ENCODE results near the gene NOB1.
"Not testable (repeated sequence)": the region's sequence is repeated elsewhere in the genome, so short reads cannot be mapped to it uniquely, and the experiment has no call there.

Gene NOB1

DNA sequence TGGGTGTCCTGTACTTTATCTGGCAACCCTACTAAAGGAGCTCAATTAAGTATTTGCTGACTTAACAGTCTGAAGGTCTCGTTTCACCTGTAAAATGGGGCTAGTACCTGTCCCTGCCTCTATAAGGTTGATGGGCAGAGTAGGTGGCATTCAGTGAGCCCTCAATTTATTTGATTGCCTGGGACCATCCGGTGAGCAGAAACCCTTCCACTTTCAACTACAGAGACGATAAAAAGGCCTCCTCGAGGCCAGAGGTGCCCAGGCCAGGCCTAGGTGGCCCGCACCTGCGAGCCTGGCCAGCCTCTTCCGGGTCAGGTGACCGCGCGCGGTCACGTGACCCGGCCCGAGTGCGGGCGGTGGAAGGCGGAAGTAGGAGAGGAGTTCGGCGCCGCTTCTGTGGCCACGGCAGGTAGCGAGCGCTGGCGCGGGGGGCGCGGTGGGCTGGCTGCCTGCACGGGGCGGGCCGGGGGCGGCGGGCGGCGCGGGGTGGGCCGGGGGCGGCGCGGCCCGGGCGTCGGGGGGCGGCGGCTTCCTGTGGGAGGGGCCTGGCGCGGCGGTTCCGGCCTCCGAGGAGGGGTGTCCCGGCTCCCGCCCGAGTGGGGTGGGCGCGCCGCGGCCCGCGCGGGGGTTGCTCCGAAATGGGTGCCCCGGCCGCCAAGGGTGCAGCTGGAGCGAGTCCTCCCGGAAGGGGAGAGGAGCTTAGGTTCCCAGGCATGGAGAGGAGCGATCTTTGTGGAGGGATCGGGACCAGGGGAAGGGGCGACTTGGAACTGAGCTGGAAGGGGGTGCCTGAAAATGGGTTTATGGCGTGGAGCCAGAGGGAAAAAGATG, 7.5 kb upstream of the NOB1 start, which contains the start of gene WWP2:
Gene WWP2 (plus strand): TSS at position 350 of the 831 bp plus-strand sequence. CDS start 24,679 bp downstream, outside the sequence.
- no peak for DNase-seq (ENCODE audit: low read depth, low spot score)

DNA sequence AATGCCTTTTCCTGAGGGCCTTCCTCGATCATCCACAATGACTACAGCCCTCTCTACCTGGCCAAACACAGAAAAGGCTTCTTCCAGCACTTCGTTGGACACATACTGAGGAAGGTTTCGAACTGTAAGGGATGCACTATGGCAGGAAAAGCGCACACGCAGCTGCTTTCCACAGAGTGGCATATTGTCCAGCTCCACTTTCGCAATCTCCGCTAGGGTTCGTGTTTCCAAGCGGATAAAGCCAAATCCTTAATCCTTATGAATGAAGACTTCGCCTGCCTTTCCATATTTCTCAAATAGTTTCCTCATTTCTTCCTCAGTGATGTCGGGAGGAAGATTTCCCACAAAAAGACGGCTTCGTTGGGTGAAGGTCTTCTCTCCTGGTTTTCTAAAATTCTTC, 2.6 kb upstream of the NOB1 start:
- not testable (repeated sequence) for DNase-seq (ENCODE audit: low read depth, low spot score)

DNA sequence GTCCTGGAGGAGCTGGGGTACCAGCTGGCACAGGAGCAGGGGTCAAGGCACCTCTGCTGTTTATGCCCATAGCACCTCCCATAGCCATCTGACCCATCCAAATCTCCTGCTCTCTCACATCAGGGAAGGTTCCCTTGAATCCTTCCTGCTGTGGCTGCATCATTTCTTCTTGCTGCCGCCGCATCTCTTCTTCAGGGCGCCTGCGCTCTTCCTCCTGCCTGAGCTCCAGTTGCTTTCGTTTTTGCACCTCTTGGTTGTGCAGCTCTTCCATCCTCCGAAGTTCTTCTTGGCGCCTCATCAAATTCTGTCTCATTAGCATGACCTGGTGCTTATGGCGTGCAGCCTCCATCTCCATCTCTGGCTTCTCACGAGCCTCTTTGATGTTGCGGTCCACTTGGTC, 2.0 kb upstream of the NOB1 start:
- no peak for DNase-seq (ENCODE audit: low read depth, low spot score)

DNA sequence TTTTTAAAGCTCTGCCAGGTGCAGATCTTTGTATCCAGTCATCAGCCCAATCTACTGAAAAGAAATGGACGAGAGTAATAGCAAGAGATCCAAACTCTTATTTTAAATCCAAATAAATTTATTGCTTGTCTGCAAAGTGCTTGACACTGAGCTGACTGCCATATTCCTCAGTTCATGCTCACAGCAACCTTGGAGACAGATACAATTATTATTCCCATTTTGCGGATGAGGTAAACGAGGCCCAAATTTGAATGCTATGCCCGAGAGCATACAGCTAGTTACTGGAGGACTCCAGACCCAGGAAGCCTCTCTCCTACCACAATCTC, 620 bp downstream of the NOB1 start:
- no peak for DNase-seq (ENCODE audit: low read depth, low spot score)

DNA sequence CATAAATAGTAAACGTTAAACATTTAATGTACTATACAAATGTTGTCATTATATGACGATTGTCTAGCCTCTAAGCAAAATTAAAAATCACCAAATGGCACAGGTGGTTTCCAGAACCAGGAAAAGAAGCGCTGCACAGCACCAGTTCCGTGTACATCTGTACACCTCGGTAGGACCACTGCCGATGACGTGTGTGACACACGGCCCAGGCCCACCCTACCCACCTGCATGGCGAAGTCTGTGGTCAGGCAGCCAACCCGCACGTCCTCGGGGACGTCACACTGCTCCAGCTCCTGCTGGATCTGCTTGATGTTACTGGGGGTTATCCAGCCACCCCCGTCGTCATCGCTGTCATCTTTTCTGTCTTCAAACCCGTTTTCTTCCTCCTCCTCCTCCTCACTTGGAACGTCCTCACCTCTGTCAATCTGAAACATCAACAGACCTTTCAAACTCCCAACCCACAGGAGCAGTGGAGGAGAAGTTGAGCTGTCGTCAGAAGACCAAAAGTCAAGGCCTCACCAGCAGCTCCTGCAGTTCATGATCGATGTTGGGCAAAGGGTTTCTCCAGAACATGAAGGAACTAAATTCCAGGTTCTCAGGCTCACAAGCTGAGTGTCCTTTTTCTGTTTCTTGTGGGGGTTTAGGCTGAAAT, 5.9 kb downstream of the NOB1 start:
- no peak for DNase-seq (ENCODE audit: low read depth, low spot score)

DNA sequence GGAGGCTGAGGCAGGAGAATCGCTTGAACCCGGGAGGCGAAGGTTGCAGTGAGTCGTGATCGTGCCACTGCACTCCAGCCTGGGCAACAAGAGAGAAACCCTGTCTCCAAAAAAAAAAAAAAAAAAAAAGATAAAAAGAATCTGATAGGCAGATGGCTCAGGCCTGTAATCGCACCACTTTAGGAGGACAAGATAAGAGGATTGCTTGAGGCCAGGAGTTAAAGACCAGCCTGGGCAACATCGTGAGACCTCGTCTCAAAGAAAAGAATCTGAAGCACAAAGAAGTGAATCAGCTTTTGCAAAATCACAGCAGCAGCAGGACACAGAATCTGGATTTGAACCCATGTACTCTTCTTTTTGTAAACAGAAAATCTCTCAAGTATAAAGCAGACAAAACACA, 7.6 kb downstream of the NOB1 start:
- no peak for DNase-seq (ENCODE audit: low read depth, low spot score)

DNA sequence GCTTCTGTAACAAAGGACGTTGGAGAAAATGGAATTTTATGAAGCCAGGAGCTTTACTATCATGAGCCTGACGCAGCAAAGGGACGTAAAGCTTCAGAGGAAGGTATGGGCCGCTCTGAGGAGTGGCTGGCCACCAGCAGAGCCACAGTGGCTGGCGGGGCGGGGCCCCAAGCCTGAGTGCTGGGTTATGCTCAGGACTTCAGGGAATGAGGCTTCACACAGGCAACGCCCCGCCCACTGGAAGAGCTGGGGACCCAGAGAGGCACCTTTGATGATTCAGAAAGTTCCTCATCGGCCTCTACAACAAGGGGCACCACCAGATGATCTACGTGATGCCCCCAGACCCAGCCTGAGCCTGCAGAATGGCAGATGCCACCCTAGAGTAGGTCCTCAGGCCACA, 8.8 kb downstream of the NOB1 start:
- DNase-seq (ENCODE audit: low read depth, low spot score), result no peak

DNA sequence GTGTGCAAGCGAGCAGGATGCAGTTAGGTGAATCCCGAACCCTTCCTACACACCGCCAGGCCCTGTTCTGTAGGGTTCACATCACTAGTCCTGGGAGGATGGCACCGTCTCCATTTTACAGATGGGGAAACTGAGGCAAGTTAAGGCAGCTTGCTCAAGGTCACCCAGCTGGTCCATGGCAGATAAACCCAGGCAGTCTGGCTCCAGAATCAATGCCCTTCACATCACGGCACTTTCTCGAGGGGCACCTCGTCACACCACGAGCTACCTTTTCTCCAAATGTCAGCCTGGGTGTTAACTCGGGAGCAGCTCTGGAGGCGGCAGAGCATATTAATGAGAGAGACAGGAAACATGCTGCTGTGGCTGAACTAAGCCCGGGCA, 9.5 kb downstream of the NOB1 start:
- no peak for DNase-seq (ENCODE audit: low read depth, low spot score)

DNA sequence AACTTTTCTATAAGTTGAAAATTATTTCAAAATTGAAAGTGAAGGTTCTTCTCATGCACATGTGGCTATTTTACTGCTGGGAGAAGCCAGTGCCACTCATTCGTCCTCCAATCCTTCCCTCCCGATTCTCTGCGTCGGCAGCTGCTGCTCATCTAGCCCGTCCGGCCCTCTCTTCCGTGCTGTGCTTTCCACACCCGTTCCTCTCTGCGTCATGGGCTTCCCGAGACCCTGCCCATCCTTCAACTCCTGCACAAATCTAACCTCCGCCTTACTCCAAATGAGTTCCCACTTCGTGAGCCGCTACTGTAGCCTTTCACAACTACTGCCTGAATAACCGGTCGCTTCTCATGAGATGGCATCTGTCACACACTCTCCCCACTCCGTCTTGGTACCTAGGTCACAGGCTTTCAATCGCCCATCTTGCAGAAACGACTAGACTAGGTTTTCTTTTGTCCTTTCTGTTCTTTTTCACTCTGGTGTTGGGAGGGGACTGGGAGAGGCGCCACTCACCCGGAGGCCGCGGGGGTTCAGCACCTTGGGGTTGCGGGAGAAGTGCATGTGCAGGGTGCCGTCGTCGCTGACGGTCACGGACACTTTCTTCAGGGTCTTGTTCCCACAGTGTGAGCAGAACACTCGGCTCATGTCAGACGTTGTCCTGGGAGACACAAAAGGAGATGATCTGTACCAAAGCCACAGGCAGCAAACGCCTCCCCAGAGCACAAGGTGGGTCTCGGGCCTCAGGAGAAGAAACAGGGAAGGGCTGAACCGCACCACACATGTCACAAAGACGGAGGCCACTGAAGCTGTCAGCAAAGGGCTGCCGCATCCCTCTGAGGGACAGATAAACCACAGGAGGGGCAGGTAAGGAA, 10.1 kb downstream of the NOB1 start:
- no peak for DNase-seq (ENCODE audit: low read depth, low spot score)

DNA sequence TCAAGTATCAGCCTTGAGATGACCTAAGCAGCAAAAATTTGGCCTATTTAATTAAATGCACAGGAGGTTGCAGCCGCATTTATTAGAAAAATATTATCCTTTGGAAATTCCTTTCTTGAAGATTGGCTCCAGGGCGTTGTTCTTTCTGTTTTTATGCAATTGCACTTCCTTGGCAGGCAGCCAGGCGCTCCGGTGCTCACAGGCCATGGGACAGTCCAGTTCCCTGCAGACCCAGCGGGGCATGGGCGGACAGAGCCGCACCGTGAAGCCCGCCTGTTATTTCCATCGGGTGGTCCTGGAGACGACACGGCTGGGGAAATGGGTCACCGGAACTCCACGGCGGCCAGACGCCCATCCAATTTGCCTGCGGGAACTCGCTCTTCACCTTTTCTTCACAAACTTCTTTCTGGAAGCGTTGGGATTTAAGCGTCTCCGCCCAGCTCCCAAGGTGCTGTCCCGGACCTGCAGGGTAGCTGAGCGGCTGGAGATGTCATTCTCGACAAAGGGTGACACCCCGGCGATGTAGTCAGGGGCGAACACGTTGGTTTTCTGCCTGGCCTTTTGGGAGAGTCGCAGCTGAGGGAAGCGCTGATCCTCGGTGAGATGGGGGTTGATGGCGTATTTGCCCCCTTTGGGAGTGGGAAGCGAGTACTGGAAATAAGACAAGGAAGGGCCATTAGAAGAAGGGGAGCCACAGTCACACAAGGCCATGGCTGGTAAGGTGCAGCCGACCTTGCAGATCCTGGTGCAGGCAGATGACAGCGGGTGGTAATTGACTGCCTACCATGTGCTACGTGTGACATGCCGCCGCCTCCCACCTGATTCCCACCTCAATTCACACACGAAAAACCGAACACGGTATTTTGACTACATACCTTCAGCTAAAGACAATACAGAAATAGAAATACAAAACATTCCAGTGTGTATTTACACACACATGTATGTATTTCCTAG, 12.5 kb downstream of the NOB1 start:
- DNase-seq (ENCODE audit: low read depth, low spot score), result no peak

DNA sequence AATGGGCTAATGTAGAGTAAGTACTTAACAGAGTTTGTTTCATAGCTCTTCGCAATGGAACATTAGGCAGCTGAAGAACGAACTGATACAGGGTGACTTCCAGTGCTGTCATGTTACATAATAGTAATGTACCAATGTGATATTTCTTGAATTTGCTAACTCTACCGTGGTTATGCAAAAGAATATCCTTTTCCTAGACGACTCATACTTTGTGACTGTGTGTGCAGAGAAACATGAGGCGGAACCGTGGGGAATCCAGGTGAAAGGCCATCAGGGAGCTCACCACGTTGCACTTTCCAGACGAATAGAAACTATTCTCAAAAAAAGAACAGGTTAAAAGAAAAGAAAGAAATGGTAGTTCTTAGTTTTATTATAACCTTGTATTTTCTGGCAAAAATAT, 13.2 kb downstream of the NOB1 start:
- no peak for DNase-seq (ENCODE audit: low read depth, low spot score)

DNA sequence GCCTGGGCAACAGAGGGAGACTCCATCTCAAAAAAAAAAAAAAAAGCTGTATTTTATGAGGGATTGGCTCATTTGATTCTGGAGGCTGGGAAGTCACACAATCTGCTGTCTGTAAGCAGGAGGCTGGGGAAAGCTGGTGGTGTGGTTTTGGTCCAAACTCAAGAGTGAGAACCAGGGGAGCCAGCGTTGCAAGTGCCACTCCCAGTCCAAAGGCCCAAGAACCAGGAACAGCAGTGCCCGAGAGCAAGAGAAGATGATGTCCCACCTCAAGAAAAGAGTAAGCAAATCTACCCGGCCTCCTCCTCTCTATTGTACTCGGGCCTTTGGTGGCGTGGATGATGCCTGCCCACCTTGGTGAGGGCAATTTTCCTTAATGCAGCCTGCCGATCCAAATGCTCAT, 22.6 kb downstream of the NOB1 start:
- DNase-seq (ENCODE audit: low read depth, low spot score), result no peak

DNA sequence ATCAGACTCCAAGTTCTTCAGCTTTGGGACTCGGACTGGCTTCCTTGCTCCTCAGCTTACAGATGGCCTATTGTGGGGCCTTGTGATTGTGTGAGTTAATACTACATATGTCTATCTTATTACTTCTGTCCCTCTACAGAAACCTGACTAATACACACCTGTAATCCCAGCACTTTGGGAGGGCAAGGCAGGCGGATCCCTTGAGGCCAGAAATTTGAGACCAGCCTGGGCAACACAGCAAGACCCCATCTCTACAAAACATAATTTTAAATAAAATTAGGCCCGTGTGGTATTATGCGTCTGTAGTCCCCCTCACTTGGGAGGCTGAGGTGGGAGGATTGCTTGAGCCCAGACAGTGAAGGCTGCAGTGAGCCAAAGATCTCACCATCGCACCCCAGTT, 23.4 kb downstream of the NOB1 start:
- not testable (repeated sequence) for DNase-seq (ENCODE audit: low read depth, low spot score)

DNA sequence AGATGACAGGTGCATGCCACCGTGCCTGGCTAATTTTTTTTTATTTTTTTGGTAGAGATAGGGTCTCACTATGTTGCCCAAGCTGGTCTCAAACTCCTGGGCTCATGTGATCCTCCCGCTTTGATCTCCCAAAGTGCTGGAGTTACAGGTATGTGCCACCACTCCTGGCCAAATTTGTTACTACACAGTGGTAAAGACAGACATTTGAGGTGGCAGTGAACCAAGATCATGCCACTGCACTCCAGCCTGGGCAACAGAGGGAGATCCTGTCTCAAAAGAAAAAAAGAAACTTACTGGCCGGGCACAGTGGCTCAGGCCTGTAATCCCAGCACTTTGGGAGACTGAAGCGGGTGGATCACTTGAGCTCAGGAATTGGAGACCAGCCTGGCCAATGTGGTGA, 25.7 kb downstream of the NOB1 start:
- DNase-seq (ENCODE audit: low read depth, low spot score), result not testable (repeated sequence)

DNA sequence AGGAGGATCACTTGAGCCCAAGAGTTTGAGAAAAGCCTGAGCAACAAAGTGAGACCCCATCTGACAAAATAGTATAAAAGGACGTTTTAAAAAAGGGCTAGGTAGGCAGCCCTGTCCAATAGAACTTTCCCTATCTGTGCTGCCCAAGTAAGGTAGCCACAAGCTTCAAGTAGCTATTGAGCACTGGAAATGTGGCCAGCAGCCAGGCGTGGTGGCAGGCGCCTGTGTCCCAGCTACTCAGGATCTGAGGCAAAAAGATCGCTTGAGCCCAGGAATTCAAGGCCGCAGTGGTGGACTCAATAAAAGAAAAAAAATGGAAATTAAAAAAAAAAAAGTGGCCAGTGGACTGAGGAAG, 26.8 kb downstream of the NOB1 start:
- DNase-seq (ENCODE audit: low read depth, low spot score), result no peak

DNA sequence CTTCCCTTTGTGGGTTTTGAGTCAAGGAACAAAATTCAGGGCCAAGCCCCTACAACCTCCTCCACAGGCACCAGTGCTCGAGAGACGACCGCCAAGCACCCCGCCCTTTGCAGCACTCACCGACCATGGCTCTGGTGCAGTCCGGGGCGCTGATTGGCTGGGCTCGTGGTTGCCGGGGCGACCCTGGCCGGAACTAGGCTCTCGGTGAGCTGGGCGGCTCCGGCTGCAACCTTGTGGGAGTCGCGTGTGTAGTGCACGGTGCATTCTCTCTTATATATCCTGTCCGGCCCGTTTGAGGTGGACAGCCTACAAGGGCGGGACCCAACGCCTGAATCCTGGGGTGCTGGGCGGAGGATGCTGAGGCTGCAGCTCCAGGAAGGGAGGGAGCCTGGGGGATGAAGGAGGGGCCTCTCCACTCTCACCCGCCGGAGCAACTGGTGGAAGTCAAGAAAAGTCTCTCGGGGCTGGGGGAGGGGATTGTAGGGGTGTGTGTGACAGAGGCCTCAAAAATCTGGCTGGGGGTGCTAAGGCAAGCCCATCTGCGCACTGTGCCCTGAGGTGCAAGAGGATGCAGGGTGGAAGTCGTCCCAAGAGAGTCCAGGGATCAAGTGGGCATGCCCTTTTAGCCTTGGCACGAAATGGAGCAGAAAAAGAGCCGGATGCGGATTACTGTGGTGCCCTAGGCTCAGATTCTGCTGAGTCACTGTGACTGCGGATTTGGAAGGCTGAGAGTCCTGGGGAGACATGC, 28.2 kb downstream of the NOB1 start, which contains the start of gene NQO1:
Gene NQO1 (minus strand): TSS at position 248 of the 748 bp plus-strand sequence. CDS start 121 bp downstream, at position 127.
- peak; percentile 94 for DNase-seq (ENCODE audit: low read depth, low spot score)

DNA sequence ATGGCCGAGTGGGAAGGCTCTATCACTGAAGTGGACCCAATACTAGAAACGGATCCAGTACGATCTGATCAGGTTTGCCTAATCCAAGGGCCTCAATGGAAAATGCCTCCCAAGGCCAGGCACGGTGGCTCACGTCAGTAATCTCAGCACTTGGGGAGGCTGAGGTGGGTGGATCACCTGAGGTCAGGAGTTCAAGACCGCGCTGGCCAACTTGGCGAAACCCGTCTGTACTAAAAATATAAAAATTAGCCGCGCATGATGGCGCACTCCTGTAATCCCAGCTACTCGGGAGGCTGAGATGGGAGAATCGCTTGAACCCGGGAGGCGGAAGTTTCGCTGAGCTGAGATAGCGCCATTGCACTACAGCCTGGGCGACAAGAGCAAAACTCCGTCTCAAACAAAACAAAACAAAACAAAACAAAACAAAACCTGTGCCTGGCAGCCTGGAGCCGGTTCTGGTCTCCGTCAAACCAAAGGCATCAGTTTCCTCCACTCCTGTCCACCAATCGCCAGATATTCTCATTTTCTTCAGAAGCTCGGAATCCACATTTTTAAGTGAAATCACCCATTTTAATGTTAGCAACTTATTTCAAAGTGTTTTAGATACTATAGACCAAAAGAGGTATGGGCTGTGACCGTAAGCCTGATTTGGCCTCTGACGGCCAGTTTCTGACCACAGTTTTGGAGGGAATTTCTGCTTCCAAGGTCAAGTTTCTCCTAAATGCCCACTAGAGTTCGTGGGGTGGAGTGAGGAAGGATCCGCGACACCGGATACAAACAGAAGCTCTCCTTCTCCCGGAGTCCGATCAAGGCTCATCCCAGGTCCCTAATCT, 29.0 kb downstream of the NOB1 start:
- no peak for DNase-seq (ENCODE audit: low read depth, low spot score)

DNA sequence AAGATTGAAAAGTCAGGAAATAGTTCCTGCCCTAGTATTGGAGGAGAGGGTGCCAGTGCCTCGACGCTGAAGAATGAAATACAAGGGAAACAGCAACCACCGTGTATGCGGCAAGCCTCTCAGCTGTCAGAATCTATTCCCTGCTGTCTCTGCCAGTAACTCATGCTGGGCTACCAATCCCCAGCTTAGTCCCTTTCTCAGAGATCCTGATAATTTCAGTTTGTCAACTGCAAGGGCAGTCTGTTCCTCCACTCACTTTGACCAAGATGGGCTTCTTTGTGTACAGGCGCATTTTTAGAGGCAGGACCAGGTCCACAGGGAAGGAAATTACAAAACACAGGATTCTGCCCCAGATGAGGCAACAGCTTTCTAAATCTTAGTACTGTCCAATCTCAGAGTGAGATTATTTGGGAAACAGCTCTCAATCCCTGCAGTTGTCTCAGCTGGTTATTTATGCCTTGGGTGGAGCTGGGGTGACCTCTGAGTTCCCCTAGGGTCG, 29.7 kb downstream of the NOB1 start:
- DNase-seq (ENCODE audit: low read depth, low spot score), result no peak

DNA sequence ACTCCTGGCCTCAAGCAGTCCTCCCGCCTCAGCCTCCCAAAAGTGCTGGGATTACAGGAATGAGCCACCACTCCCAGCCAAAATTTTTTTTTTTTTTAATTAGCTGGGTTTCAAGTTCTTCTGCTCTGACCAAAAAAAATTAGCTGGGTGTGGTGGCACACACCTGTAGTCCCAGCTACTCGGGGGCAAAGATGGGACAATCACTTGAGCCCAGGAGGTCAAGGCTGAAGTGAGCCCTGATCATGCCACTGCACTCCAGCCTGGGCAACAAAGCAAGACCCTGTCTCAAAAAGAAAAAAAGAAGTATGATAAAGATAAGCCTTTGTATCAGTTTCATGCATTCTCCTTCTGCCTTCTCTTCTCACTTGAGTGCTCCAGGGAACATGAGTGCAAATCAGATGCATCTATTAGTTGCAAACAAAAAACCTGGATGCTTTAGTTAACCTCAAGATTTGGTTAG, 30.3 kb downstream of the NOB1 start:
- no peak for DNase-seq (ENCODE audit: low read depth, low spot score)
